ENCODE data around the gene C20orf96. TPM values are rescaled to one million over a fixed set of nuclear protein-coding genes. Genes with fewer than 3 reads are reported as not detected.
A peak's percentile ranks its signal among the peaks of the same experiment; 100 is the strongest.

The C20orf96 gene
- total and polyA plus RNA-seq, 2 of the 4 experiments (the other 2 are of a cell fraction) = 2.0 to 9.8 TPM

- no peak overlapping the region for H4K5ac ChIP-seq (ENCODE audit: low read depth, low read length)
- ATAC-seq (ENCODE audit: low read depth) (peak; percentile 84), DNase-seq (peak; percentile 88)
- H3K4me3 ChIP-seq (ENCODE audit: insufficient read depth, low read depth, low read length) = no peak overlapping the region
- peak overlapping the region; percentile 67; the same call in 1 of the 2 replicates for H3K27ac ChIP-seq (ENCODE audit: insufficient read depth, low read length)
- H2BK5ac ChIP-seq (ENCODE audit: low read depth, low read length, poor library complexity, severe bottlenecking) = peak overlapping the region; percentile 98
- H3K23ac ChIP-seq (ENCODE audit: low read depth, low read length) = peak overlapping the region; percentile 13; the same call in 1 of the 2 replicates
- H3K9me3 ChIP-seq (ENCODE audit: control insufficient read depth, insufficient read depth, low read length) = peaks cover 2% of the 10 kb centered on the region; the same call in 1 of the 2 replicates
- peak overlapping the region; percentile 98; the same call in 2 of the 3 replicates for H2BK15ac ChIP-seq (ENCODE audit: low read depth, low read length)
- H3K14ac ChIP-seq (replicated peaks; ENCODE audit: low read depth, low read length) = peak overlapping the region; percentile 63
- in situ Hi-C loops (cut with MboI; ENCODE audit: low sequenced_read_pairs) (no loop called here), dilution Hi-C loops (cut with HindIII; ENCODE audit: low sequenced_read_pairs, unreplicated experiment) (no loop called here), intact Hi-C loops (cut with micrococcal nuclease) (no loop called here)
- H4K91ac ChIP-seq (ENCODE audit: insufficient read depth, low read depth, low read length) = peak overlapping the region; percentile 81
- H3K9me1 ChIP-seq (ENCODE audit: insufficient read depth, low read length) = no peaks in the 10 kb centered on the region
- H2AK9ac ChIP-seq (replicated peaks; ENCODE audit: low read depth, low read length, poor library complexity) = no peak overlapping the region
- no TSS peak for BruUV-seq (replicated peaks)
- no peaks in the 10 kb centered on the region for H3K79me1 ChIP-seq (ENCODE audit: low read depth in 1 of 2, low read length in 2 of 2)
- peak overlapping the region; percentile 29; the same call in 1 of the 2 replicates for H3K56ac ChIP-seq (ENCODE audit: extremely low read depth, insufficient read depth, low read length)
- H4K20me1 ChIP-seq (ENCODE audit: insufficient read depth, low read length) = no peaks in the 10 kb centered on the region
- H3K4me2 ChIP-seq (ENCODE audit: low read depth, low read length) = peak overlapping the region; percentile 52; the same call in 1 of the 2 replicates
- H3K27me3 ChIP-seq (ENCODE audit: control insufficient read depth, insufficient read depth, low read length) = no peaks in the 10 kb centered on the region
- peak overlapping the region; percentile 85 for H3K4ac ChIP-seq (ENCODE audit: low read depth, low read length)
- no peak overlapping the region for H2AFZ ChIP-seq (replicated peaks; ENCODE audit: low read length, poor library complexity)
- peak overlapping the region; percentile 93 for H2AK5ac ChIP-seq (ENCODE audit: low read depth, low read length)
- peak overlapping the region in 1 of 2 experiments; percentile 64; a peak in 2 of 4 replicates for H4K8ac ChIP-seq (ENCODE audit: low read depth in 2 of 2, low read length in 2 of 2)
- no CpG with 5 or more reads among the region's 2 CpGs for WGBS, 2 experiments (ENCODE audit: extremely low coverage in 2 of 2, insufficient read length in 1 of 2)
- H3K18ac ChIP-seq (ENCODE audit: low read depth, low read length) = peak overlapping the region; percentile 82
- POLR2A ChIA-PET (ENCODE audit: unreplicated experiment) = interaction anchor here (0.6 kb wide), 1 partner anchor 14 kb away, joined by 3 read pairs; no protein-coding TSS in a partner anchor
- H2BK20ac ChIP-seq (ENCODE audit: low read depth, low read length) = peak overlapping the region; percentile 83
- CTCF ChIA-PET = no interaction called here
- TF ChIP-seq MAZ (IDR thresholded peaks at IDR 0.05; ENCODE audit: borderline replicate concordance, low read depth, low read length) (no peak), CEBPB (IDR thresholded peaks at IDR 0.05; ENCODE audit: low read depth, low read length) (peak; percentile 97), FOS (IDR thresholded peaks at IDR 0.05; ENCODE audit: low read depth, low read length) (peak; percentile 64; the same call in 1 of the 2 replicates), BHLHE40 (IDR thresholded peaks at IDR 0.05; ENCODE audit: low read depth, low read length) (peak; percentile 47), RCOR1 (IDR thresholded peaks at IDR 0.05; ENCODE audit: insufficient replicate concordance, low read length) (peak; percentile 49), NFE2L2 (IDR thresholded peaks at IDR 0.05; ENCODE audit: low read depth, low read length) (no peak), MAFK (IDR thresholded peaks at IDR 0.05; ENCODE audit: low read depth, low read length) (peak; percentile 93)
- no peak overlapping the region for H3K9ac ChIP-seq (ENCODE audit: low read depth, low read length)
- peak overlapping the region; percentile 76 for H2BK120ac ChIP-seq (ENCODE audit: low read depth, low read length)
- H3K36me3 ChIP-seq (ENCODE audit: control insufficient read depth, insufficient read depth, low read length) = no peaks in the 10 kb centered on the region
- H3K4me1 ChIP-seq (ENCODE audit: control insufficient read depth, insufficient read depth, low read length) = peaks cover 11% of the 10 kb centered on the region
These were observed 25.9 kb upstream of the C20orf96 start for GRCh38 chr20:316316-317068.
